Right hindlimb (tissue), 1 donor: ENCODE measurements around the gene SLK.

Source experiments
- DNase-seq: peaks from one replicate; pipeline ENCODE4 v3.0.0-alpha.2; 2018

Gene SLK

DNA sequence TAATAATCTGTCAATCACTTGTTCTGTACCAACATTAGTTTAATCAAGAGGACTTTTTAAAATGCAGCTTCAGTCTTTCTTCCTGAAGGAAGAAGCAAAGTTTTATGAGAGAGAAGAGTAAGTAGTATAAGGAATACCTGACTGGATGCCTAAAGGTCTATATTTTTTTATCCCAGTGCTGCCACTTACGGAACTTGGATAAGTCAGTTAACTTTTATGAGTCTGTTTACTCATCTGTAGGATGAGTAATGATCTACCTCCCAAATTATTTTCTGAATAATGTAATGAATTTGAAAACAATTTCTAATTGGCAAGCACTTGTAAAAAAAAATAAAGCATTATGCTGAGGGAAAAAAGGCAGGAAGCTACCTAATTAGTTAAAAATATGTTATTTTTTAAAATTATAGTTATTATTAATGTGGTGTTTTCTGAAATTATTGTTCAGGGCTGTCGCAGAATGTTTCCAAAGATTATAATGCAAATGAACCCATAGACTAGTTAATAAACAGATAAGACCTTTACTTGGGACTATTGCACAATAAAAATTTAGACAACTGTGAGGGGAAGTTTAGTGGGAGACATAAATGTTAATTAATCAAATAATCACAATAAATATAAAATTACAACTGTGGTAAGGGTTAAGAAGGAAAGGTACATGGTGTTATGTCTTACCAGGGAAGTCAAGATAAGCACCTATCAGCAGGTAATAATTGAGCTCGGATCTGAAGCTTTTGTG, 24.6 kb downstream of the SLK start:
- DNase-seq, result no peak

DNA sequence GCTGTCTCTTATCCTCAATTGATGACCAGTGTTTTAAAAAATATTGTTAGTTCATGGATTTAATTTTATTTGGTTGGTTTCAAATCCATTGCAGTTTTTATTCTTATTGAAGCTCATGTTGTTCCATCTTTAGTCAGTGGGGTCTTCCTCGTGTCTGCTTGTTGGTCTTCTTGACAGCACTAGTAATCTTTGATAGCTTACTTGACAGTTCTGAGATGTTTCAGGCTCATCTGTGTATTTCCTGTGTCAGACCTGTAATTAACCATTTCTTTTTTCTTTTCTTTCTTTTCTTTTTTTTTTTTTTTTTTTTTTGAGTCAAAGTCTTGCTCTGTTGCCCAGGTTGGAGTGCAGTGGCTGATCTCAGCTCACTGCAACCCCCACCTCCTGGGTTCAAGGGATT, 28.2 kb downstream of the SLK start:
- no peak for DNase-seq

DNA sequence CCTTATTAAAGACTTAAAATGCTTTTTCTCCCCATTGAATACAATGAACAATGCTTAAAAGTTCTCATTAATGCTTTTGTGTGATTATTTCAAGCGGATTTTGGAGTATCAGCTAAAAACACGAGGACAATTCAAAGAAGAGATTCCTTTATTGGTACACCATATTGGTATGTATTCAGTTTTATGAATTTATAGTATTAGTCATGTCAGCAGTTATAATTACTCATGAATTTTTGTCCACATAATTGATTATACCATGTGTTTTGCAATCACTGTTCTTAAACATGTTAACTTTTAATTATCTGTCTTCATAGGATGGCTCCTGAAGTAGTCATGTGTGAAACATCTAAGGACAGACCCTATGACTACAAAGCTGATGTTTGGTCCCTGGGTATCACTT, 31.9 kb downstream of the SLK start:
- DNase-seq, result no peak

DNA sequence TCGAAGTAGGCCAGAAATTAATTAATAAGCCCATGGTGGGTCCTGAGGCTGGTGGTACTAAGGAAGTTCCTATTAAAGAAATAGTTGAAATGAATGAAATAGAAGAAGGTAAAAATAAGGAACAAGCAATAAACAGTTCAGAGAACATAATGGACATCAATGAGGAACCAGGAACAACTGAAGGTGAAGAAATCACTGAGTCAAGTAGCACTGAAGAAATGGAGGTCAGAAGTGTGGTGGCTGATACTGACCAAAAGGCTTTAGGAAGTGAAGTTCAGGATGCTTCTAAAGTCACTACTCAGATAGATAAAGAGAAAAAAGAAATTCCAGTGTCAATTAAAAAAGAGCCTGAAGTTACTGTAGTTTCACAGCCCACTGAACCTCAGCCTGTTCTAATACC, 36.0 kb downstream of the SLK start:
- no peak for DNase-seq

DNA sequence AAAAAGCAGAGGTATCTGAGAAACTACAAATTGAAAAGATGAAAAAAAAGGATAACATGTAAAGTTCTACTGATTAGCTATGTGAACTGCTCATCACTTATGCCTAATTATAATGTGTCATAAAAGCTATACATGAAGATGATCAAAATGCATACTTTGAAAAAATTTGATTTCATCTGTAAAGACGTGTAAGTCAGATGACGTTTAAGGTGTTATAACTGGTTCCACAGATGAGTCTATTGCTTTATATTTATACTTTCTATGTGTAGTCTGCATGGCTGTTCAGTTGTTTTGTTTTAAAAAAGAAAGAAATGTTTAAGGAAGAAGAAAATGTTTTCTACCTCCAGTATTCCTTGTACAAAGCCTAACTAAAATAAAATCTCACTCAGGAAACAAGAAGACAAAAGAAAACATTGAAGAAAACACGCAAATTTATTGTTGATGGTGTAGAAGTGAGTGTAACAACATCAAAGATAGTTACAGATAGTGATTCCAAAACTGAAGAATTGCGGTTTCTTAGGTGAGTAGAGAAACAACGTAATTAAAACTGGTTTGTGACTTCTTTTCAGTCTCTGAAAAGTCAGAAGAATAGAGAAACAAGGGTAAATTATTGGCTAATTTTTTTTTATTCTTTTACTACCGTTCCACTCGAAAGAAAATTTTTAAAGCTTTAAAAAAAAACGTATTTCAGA, 38.4 kb downstream of the SLK start:
- DNase-seq, result no peak

DNA sequence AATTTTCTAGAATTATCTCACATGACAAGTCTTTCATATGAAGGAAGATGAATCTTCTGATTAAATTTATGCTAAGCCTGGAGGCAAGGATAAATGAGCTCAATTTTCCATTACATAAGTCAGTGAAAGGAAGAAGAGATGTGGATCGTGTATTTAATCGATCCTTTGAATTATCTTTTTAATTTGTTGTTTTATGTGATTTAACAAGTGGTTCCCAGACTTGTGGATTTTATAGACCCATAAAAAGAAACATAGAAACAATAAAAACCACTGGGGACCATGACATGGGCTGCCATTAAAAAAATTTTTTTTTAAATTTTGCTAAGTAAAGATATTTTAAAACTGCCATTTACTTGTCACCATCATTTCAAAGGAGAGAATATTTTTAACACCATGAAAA, 45.0 kb downstream of the SLK start:
- DNase-seq, result no peak

DNA sequence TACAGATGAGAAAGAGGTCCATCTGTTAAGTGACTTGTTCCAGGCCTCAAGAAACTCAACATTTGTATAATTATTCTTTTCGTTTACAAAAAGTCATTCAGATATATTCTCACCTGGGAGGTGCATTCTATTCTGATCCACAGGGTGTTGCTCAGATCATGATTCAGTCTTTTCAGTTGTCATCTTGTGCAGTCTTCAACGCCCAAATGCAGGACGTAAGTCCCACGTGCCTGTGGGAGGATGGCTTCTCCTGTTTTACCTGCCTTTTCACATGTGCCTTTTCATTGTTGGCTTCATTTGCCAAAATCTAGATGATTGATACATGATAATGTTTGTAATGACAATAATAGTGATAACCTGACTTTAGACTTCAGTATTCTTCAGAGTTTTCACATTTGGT, 46.5 kb downstream of the SLK start:
- DNase-seq, result no peak

DNA sequence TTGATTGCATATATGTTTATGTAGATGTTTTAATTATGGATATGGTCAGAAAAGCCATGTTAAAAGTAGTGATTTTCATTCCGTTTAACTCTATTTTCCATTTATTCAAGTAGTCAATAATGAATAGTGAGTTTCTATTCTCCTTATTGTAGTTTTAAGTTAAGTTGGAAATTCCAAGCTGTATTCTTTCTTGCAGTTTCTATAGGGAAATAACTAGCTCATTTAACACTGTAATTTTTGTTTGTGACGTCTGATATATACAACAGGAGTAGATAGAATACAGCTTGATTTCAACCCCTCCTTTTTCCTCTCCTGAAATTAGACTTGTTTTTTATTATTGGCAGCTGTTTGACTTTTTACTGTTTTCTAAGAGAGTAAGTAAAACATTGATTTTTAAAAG, 47.2 kb downstream of the SLK start:
- DNase-seq, result no peak

DNA sequence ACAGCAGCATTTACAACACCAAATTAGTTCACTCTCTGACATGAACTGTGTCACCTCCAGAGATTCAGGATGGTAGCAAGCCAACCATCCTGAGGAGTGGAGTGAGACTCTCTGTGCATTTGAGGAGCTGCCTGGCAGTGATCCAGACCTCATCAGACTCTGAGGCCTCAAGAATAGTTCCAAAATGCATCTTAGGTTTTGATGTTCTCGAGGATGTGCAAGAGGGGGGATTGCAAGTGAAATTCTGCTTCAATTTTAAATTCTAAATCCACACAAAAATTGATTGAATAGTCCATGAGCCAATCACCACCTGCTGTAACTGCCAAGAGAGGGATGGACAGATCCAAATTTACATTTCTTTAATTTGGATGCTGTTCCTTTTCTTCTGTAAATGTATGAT, 49.7 kb downstream of the SLK start:
- DNase-seq, result no peak

DNA sequence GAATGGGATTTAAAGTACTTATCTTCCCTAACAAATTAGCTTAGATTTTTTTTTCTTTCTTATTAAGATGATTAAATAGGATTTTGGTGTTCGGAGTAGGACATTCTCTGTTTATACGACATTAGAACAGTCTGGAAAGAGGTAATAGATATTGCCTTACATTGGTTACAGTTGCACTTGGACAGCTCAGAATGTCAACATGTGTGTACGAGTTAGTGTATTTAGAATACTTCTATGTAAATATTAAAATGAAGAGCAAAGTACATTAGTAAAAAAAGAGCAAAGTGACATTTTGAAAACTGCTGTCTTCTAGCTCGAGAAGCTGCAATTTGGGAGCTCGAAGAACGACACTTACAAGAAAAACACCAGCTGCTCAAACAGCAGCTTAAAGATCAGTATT, 51.5 kb downstream of the SLK start:
- DNase-seq, result no peak

DNA sequence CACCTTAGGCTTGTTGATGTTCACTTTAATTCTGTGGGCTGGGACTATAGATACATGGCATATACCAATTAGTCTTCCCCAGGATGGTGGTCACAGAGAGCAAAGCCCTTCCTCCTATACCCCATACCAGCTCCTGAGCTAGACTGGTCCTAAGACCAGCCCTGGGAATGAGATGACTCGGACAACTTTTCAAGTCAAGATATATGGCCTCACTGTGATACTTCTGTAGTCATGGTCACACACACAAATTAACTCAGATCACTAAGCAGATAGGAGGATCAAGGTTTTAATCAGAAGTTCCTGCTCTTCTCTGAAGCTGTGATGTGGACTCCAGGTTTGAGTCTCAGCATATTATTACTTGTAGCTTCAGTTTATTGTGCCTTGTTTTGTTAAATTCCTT, 53.1 kb downstream of the SLK start:
- DNase-seq, result no peak

DNA sequence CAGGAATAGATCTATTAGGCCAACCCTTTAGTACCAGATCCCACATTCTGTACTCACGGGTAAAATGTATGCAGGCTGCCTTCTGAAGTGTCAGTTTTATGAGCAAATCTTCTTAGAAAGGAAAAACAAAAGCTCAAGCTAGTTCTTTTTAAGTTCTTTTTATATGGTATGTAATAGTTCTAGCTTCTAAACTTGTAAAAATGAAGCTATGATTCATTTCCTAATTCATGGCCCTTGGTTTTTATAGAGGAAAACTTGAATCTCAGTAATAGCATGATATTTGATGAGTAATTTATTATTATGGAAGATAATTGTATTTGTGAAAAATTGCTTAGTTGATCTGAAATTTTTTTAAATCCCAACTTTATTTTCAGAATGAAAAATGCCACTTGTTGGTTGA, 54.3 kb downstream of the SLK start:
- no peak for DNase-seq

DNA sequence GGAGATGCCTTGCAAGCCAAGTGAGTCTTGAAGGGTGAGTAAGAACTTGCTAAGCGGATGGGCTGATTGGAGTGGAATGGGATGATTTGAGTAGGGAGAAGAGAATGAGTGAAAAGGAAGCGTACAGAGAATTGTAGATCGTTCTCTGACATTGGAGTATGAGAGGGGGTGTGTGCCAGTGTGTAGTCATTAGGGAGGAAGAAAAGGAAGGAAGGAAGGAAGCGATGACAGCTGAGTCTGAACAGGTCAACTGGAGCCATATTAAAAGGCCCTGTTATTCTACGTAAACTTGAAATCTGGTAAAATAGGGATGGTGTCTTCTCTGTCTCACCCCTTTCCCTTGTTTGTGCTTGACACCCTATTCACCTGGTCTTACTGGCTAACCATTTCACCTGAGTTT, 55.1 kb downstream of the SLK start:
- no peak for DNase-seq

DNA sequence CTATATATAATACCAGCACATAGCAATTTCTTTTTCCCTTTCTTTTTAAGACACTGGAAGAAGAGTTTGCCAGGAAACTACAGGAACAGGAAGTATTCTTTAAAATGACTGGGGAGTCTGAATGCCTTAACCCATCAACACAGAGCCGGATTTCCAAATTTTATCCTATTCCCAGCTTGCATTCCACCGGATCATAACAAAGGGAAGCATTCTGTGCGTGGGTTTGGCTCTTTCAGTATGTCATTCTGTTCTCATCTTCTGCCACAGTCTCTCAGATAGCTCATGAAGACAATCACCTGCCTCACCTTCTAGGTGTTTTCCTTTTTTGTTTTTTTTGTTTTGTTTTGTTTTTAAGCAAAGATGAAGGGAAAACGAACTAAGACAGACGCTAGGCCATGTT, 58.6 kb downstream of the SLK start:
- DNase-seq, result no peak

DNA sequence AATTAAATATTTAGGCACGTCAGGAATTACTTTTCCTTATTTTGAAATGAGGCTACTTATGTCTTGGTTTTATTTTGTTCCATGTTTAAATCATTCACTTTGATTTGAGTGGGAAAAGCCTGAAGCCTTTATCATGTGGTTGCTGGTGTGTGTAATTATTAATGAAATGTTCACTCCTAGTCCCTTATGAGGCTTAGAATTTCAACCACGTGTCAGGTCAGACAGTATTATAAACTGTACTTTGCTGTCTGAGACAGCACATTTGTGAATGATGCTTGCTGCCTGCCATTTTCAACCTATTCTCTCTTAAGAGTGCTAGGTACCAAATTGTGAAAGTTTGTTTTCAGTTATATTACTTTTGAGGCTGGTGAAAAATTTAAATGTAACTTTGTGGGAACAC, 59.8 kb downstream of the SLK start:
- no peak for DNase-seq

DNA sequence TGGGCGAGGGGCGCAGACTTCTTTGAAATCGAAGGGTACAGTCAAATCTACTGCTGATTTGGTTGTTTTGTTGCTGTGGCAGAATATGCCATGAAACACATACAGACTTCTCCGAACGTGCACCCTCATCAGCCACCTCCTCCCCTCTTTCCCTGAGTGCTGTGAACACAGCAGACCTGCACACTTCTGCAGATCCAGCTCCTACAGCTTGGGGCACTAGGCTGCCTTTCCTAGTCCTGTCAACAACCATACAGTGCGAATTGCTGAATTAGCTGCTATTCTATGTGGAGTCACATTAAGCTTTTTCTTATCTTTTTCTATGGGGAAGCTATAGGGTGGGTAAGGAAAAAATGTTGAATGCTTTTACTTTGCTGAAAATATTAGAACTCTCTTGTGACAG, 61.2 kb downstream of the SLK start:
- DNase-seq, result no peak

DNA sequence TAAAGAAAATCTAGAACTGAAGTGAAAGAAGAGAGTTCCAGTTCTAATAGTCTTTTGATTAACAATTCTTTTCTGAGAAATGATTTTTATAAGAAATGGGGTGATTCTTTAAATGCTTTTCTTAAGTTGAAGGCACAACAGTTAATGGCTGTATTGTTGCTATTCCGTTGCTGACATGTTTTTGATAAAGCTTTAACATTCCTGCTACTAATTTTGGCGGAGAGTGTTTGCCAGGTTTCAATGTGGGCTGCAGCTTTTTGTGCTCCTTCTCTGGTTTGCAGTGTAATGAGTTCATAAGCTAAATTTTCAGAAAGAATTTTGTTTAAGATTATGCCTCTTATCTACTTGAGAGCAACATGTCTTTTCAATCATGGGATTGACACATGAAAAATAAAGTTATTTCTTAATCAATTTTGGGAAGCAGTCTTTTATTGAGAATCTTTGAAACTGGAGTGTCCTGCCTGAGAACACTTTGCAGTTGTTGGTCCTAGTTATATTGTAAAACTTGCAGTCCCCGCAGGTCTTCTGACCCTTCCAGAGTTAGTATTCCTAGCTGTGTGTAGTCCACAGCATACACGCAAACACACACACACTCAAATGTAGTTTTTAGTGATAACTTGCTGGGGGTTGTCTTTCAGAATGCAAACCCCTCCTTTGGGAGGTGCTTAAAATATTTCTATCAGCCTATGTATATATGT, 62.0 kb downstream of the SLK start:
- DNase-seq, result no peak

DNA sequence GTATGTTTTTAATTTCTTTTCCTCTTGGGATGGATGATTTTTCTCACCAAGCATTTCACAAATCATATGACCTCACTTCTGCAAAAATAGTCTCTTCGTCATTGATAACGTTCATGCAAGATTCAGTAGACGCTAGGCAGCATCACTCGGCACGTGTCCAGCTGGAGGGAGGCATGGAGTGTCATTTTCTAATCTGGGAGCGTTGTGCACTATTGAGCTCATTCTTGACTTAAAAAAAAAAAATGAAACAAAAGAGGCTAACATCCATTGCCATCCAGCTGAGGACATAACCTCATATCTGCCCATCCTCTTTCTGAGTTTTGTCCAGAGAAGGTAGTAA, 62.6 kb downstream of the SLK start:
- no peak for DNase-seq

DNA sequence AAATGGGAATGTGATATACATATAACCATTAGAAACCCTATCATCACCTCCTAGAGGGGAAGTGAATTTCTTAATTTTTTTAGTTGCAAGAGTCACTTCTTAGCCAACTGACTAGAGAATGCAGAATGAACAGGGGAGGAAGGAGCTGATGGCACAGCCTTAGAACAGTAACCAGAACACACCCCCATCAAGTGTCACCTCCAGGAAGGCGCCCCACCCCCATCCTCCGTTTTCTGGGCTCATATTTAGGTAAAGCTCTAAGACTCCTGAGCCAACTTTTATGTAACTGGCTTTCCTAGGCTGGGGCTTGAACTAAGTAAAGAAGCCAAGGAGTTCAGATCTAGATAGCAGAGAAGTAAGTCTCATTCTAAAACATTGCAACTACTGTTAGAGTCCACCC, 64.7 kb downstream of the SLK start:
- no peak for DNase-seq

DNA sequence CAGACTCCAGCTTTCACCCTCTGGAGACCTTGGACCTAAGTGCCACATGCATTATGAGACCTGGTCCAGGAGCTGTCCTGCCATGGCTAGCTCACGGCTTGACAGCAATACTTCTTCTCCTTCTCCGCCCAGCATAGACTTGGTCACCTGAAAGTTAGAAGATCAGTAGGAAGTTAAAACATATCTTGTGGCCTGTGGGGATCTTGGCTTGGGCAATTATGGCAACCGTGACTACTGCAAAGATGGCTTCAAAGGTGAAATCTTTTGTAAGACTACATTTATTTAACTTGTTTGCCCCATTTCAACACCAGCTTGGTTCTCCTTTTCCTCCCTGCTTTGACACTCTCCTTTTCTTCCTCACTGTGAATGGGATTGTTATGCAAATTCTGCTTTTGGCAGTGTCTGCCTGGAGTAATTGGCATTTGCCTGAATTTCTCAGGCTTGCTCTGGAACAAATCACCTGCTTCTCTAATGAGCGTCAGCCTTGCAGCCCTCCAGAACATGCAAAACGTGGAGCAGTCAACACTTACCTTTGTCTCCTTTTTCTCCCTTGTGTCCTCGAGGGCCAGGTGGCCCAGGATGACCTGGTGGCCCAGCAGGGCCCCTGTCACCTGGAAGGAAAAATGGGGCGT, 65.3 kb downstream of the SLK start:
- no peak for DNase-seq

DNA sequence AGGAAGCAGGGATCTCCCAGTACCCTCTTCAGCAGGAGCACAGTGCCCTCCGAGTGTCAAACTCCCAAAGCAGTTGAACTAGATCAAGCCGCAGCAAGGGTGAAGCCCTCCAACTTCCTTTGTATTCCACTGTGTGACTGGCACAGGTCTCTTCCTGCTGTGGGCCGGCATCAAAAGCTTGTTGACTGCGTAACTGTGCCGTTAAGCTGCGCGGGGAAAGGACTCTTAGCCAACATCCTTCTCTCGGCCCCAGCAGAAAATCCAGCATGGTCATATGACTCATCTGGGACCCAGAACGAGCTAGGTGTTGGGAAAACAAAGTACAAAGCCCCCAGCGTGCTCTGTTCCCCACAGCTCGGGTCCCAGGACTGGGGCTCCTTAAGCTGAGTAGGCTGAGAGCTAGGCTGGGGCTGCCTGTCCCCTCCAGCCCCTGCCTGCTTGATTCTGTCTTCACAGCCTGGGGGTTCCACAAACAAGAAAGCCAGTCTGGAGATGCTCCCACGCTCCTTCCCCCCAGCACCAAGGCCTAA, 66.5 kb downstream of the SLK start:
- DNase-seq, result no peak

DNA sequence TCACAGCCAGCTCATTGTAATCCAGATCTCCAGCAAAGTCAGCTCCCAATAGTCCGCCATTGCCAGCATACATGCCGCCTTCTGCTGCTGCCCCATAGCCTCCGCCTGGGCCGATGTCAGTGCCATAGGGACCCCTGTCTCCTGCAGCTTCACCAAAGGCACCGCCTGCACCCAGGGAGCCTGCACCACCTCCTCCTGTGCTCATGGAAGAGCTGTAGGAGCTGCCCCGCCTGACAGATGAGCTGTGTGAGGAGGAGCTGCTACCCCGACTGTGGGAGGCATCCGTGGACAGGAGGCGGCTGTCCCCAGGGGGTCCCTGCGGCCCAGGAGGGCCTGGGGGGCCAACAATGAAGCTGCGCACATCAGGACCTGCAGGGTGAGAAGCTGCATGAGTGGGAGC, 67.0 kb downstream of the SLK start:
- DNase-seq, result no peak

DNA sequence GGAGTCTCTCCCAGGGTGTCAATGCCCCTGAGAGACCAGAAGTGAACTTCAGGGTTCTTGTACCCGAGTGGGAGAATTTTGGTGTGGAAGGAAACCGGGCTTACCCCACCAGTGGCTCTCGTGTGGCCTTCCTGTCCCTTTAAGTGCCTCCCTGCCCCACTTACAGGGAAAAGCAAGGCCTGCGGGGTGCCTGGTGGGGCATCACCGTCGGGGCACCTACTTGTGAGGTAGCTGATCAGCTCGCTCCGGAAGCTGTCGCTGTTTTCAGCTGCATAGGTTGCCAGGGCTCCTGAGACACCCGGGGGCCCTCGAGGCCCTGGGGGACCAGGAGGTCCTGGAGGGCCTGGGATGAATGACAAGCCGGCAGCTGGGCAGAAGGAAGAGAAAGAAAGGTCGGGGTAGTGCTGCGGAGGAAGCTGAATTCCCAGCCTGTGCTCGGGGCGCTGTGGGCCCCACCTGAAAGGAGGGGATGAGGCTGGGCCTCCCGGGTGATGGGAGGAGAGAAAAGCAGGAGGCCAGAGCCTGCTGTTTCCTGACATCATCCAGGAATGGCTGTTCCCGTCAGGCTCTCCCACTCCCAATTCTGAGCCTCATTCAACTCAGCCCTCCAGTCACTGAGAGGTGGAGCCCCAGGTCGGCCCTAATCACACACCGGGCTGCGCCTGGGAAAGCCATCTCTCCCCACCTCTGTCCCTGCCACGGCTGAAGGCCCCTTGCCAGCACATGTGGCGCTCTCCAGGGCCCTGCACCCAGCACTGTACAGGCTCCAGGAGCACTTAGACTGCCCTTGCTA, 67.7 kb downstream of the SLK start:
- DNase-seq, result no peak
